Loucy (cell line): ENCODE data around the gene G6PC3.
A peak's percentile ranks its signal among the peaks of the same experiment; 100 is the strongest.
"Not testable (repeated sequence)": the region's sequence is repeated elsewhere in the genome, so short reads cannot be mapped to it uniquely, and the experiment has no call there.

Experiments
- H2AFZ ChIP-seq: fragments of 200-600 bp; sonication (generic); 2 replicates; pipeline ENCODE4 v1.6.0; 2016; ENCODE audit warnings: antibody characterized with exemption, mild to moderate bottlenecking, low read length, moderate library complexity
- H3F3A ChIP-seq: fragments of 200-600 bp; 2 replicates; pipeline ENCODE4 v1.6.0; 2016; ENCODE audit warnings: antibody characterized with exemption, low read depth, mild to moderate bottlenecking
- H3K27me3 ChIP-seq: fragments of 200-600 bp; sonication (generic); 2 replicates; pipeline ENCODE4 v1.6.1; 2014; ENCODE audit warnings: low read length, mild to moderate bottlenecking; ENCODE audit not compliant: insufficient read depth, poor library complexity, severe bottlenecking
- H3K36me3 ChIP-seq: fragments of 200-600 bp; sonication (generic); 2 replicates; pipeline ENCODE4 v1.6.1; 2016; ENCODE audit warnings: low read length; ENCODE audit not compliant: insufficient read depth
- H3K4me1 ChIP-seq: fragments of 200-600 bp; sonication (generic); 2 replicates; pipeline ENCODE4 v1.5.1; 2014; ENCODE audit warnings: low read length, mild to moderate bottlenecking; ENCODE audit not compliant: insufficient read depth, poor library complexity, severe bottlenecking
- H3K4me2 ChIP-seq: fragments of 200-600 bp; sonication (generic); 2 replicates; pipeline ENCODE4 v1.6.0; 2014; ENCODE audit warnings: antibody characterized with exemption, low read length, low read depth, mild to moderate bottlenecking; ENCODE audit not compliant: poor library complexity, severe bottlenecking
- H3K4me3 ChIP-seq: fragments of 200-600 bp; sonication (generic); 2 replicates; pipeline ENCODE4 v1.5.1; 2014; ENCODE audit warnings: low read length, mild to moderate bottlenecking, mixed read lengths; ENCODE audit not compliant: poor library complexity, severe bottlenecking
- H3K79me2 ChIP-seq: fragments of 200-600 bp; sonication (generic); 2 replicates; pipeline ENCODE4 v1.6.1; 2014; ENCODE audit warnings: low read length; ENCODE audit not compliant: insufficient read depth
- H3K9ac ChIP-seq: fragments of 200-600 bp; sonication (generic); 2 replicates; pipeline ENCODE4 v1.6.0; 2014; ENCODE audit warnings: mild to moderate bottlenecking, low read depth, low read length, moderate library complexity; ENCODE audit not compliant: poor library complexity, severe bottlenecking
- H3K9me2 ChIP-seq: fragments of 200-600 bp; sonication (generic); replicated peaks from 2 replicates; pipeline ENCODE4 v1.6.1; 2016; ENCODE audit warnings: low read depth, low read length, mixed read lengths
- H3K9me3 ChIP-seq: fragments of 200-600 bp; sonication (generic); 2 replicates; pipeline ENCODE4 v1.6.1; 2014; ENCODE audit warnings: mild to moderate bottlenecking, antibody characterized with exemption, low read length, low read depth; ENCODE audit not compliant: insufficient read depth
- H4K20me1 ChIP-seq: fragments of 200-600 bp; sonication (generic); 2 replicates; pipeline ENCODE4 v1.6.0; 2014; ENCODE audit warnings: antibody characterized with exemption, low read length, mild to moderate bottlenecking; ENCODE audit not compliant: insufficient read depth, poor library complexity, severe bottlenecking
- EZH2phosphoT487 ChIP-seq: fragments of 200-600 bp; IDR thresholded peaks from 2 replicates; pipeline ENCODE4 v1.6.1; 2018; ENCODE audit warnings: antibody characterized with exemption, mild to moderate bottlenecking, moderate library complexity, borderline replicate concordance
- TF ChIP-seq, protein P1 (sequence below): fragments of 200-600 bp; sonication (generic); conservative IDR thresholded peaks from 2 replicates; pipeline ENCODE4 v1.5.1; 2014; ENCODE audit warnings: mild to moderate bottlenecking, antibody characterized with exemption, low read length

The G6PC3 gene, protein sequence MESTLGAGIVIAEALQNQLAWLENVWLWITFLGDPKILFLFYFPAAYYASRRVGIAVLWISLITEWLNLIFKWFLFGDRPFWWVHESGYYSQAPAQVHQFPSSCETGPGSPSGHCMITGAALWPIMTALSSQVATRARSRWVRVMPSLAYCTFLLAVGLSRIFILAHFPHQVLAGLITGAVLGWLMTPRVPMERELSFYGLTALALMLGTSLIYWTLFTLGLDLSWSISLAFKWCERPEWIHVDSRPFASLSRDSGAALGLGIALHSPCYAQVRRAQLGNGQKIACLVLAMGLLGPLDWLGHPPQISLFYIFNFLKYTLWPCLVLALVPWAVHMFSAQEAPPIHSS

DNA sequence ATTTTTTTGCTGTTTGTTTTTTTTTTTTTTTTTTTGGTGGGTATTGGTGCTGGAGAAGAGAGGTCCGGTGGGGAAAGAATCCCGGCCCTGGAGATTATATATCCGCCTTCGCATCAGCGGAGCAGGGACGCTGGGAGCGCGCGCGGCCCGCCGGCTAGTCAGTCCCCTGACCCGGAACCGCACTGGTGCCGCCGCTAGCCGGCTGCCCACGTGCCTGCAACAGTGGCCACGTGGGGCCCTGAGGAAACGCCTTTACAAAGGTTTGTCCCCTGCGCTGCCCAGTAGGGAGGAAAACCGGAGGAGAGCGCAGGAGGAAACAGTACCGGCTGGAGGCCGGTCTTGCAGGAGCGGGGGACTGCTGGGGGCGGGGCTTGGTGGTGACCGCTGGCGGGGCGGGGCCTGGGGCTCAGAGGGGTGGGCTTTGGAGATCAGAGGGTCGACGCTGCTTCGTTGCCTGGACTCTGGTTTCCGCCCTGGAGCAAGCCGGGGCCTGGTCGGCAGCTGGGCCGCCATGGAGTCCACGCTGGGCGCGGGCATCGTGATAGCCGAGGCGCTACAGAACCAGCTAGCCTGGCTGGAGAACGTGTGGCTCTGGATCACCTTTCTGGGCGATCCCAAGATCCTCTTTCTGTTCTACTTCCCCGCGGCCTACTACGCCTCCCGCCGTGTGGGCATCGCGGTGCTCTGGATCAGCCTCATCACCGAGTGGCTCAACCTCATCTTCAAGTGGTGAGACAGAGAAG, at the start of gene G6PC3:
Gene G6PC3 (plus strand): TSS at position 281 of the 743 bp plus-strand sequence. CDS start 231 bp downstream, at position 512.
- no peaks in the 10 kb centered on the region for H3K36me3 ChIP-seq
- peaks cover 40% of the 10 kb centered on the region for H3K79me2 ChIP-seq
- TF ChIP-seq EZH2phosphoT487, result no peak
- TF ChIP-seq, protein P1, sequence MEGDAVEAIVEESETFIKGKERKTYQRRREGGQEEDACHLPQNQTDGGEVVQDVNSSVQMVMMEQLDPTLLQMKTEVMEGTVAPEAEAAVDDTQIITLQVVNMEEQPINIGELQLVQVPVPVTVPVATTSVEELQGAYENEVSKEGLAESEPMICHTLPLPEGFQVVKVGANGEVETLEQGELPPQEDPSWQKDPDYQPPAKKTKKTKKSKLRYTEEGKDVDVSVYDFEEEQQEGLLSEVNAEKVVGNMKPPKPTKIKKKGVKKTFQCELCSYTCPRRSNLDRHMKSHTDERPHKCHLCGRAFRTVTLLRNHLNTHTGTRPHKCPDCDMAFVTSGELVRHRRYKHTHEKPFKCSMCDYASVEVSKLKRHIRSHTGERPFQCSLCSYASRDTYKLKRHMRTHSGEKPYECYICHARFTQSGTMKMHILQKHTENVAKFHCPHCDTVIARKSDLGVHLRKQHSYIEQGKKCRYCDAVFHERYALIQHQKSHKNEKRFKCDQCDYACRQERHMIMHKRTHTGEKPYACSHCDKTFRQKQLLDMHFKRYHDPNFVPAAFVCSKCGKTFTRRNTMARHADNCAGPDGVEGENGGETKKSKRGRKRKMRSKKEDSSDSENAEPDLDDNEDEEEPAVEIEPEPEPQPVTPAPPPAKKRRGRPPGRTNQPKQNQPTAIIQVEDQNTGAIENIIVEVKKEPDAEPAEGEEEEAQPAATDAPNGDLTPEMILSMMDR, result no peak
- peak within 1 kb of the TSS; percentile 87 for H3K9ac ChIP-seq
- peak within 1 kb of the TSS; percentile 95 for H3K4me2 ChIP-seq
- H3K9me3 ChIP-seq, result no peaks in the 10 kb centered on the region
- H3K4me1 ChIP-seq, result peaks cover 18% of the 10 kb centered on the region
- H3K9me2 ChIP-seq, result no peaks in the 10 kb centered on the region
- peak within 1 kb of the TSS; percentile 87 for H2AFZ ChIP-seq
- H3K27me3 ChIP-seq, result no peaks in the 10 kb centered on the region
- H3F3A ChIP-seq, result 0 out of 2 replicates have a peak, but pooled peaks cover 5% of the 10 kb centered on the region
- peaks cover 5% of the 10 kb centered on the region for H4K20me1 ChIP-seq
- peak within 1 kb of the TSS; percentile 82 for H3K4me3 ChIP-seq

DNA sequence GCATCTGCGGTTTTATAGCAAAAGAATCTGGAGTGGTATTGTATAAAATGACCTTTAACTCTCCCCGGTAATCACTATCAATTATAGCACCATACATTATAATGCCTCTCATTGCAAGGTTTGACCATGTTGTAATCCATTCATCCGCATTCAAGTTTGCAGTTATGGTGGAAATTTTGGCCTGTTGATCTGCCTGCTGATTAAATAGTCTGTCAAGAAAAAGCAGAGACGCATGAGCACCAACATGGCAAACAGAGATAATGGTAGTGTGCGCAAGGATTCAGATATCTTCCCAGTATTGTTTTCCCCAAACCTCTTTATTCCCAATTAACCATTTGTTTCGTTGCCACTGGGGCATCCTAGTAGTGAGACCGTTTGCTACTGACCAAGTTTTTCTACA, 49.3 kb upstream of the G6PC3 start:
- H3K9me2 ChIP-seq, H3K4me1 ChIP-seq, H3K36me3 ChIP-seq: not testable (repeated sequence)

DNA sequence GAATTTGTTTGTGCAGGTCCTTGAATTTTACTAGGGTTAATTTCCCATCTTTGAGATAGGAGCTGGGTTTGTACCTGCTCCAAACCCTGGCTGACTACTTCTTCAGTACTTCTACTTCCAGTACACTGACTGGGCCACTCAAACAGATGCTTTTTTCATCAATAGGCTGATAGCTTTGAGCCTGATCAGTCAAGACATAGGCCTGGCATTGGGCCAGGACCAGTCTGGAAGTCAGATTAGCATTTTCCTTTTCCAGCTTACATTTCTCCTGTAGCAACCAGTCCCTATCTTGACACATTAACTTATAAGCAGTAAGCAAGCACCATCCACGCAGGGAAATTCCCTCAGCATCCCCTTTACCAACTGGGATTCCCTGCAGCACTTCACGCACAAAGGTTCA, 48.3 kb upstream of the G6PC3 start:
- no peaks in the 10 kb centered on the region for H3F3A ChIP-seq
- H3K9me3 ChIP-seq, result no peaks in the 10 kb centered on the region
- no peak overlapping the region for H3K4me2 ChIP-seq
- no peaks in the 10 kb centered on the region for H3K36me3 ChIP-seq
- H3K79me2 ChIP-seq, result no peaks in the 10 kb centered on the region
- no peak for TF ChIP-seq EZH2phosphoT487
- TF ChIP-seq, protein P1, result no peak
- H2AFZ ChIP-seq, result no peak overlapping the region
- H3K9ac ChIP-seq, result no peak overlapping the region
- no peaks in the 10 kb centered on the region for H4K20me1 ChIP-seq
- H3K4me3 ChIP-seq, result no peak overlapping the region
- H3K4me1 ChIP-seq, result no peaks in the 10 kb centered on the region
- H3K27me3 ChIP-seq, result no peaks in the 10 kb centered on the region
- H3K9me2 ChIP-seq, result no peaks in the 10 kb centered on the region

More for the DNA sequence above, 49.3 kb upstream of the G6PC3 start:
- H3K9me3 ChIP-seq, H4K20me1 ChIP-seq, H3K4me2 ChIP-seq, H3K79me2 ChIP-seq, H2AFZ ChIP-seq, H3K4me3 ChIP-seq, H3K27me3 ChIP-seq, H3K9ac ChIP-seq, H3F3A ChIP-seq: not testable (repeated sequence)
